Inferior parietal cortex (tissue), 1 donor: ENCODE data around the gene VEGFB.

Experiments
- DNase-seq: peaks from one replicate; pipeline ENCODE4 v3.0.0-alpha.2; 2016; ENCODE audit errors: extremely low spot score

Gene VEGFB

GRCh38 chr11:64261556-64262080 lies 27.2 kb downstream of the VEGFB start:
- DNase-seq: no peak

GRCh38 chr11:64262271-64263002 lies 28.1 kb downstream of the VEGFB start:
- DNase-seq: no peak

GRCh38 chr11:64263021-64263946 lies 28.9 kb downstream of the VEGFB start:
- DNase-seq: no peak

- no peak for DNase-seq
Observed at GRCh38 chr11:64263947-64264317, 29.5 kb downstream of the VEGFB start.

GRCh38 chr11:64264371-64264852 lies 30.0 kb downstream of the VEGFB start:
- DNase-seq: no peak

- DNase-seq: no peak
Observed at GRCh38 chr11:64265176-64266160, 31.1 kb downstream of the VEGFB start.

- DNase-seq: no peak
Observed at GRCh38 chr11:64266339-64266738, 32.0 kb downstream of the VEGFB start.

GRCh38 chr11:64267207-64267945 lies 33.0 kb downstream of the VEGFB start:
- DNase-seq: no peak

- no peak for DNase-seq
Observed at GRCh38 chr11:64268025-64268892, 33.9 kb downstream of the VEGFB start.

GRCh38 chr11:64268893-64269539 lies 34.6 kb downstream of the VEGFB start:
- no peak for DNase-seq

GRCh38 chr11:64269540-64270220 lies 35.3 kb downstream of the VEGFB start:
- peak; percentile 100 for DNase-seq

GRCh38 chr11:64275031-64275800 lies 40.8 kb downstream of the VEGFB start:
- no peak for DNase-seq

- no peak for DNase-seq
Observed at GRCh38 chr11:64275841-64276240, 41.5 kb downstream of the VEGFB start.

GRCh38 chr11:64276653-64277431 lies 42.5 kb downstream of the VEGFB start:
- DNase-seq: no peak

GRCh38 chr11:64278576-64279190 lies 44.3 kb downstream of the VEGFB start:
- no peak for DNase-seq

GRCh38 chr11:64281957-64282770 lies 47.8 kb downstream of the VEGFB start:
- DNase-seq: no peak
